ENCODE data around the gene EVL.
"Not testable (repeated sequence)": the region's sequence is repeated elsewhere in the genome, so short reads cannot be mapped to it uniquely, and the experiment has no call there.

Gene EVL

DNA sequence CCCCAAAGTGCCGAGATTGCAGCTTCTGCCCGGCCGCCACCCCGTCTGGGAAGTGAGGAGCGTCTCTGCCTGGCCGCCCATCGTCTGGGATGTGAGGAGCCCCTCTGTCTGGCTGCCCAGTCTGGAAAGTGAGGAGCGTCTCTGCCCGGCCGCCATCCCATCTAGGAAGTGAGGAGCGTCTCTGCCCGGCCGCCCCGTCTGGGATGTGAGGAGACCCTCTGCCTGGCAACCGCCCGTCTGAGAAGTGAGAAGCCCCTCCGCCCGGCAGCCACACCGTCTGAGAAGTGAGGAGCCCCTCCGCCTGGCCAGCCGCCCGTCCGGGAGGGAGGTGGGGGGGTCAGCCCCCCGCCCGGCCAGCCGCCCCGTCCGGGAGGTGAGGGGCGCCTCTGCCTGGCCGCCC, 115.4 kb downstream of the EVL start:
- FAIRE-seq, result not testable (repeated sequence)

DNA sequence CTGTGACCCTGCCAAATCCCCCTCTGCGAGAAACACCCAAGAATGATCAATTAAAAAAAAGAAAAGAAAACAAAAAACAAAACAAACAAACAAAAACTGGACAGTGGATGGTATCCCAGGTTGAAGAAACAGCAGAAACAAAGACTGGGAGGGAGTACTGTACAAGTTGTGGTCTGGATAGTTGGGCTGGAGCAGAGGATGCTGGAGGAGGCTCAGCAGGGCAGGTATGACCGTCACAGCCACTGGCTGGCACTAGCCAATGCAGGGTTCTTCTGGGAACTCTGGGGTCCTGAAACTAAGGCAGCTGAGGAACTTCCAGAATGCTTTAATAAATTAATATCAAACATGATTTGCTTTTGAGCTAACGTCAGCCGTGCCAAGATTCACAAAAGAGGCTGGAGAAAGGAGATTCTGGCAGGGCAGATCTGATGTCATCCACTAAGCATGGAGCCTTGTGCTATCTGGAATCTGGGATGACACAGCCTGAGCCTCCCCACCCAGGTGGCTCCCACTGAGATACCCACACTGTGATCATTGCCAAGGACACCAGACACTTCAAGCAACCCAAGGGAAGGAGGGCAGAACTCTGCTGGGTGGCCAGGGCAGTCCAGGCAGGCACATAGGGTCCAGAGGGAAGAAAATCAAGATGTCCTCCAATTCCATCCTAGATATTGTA, 116.8 kb downstream of the EVL start:
- FAIRE-seq, result not testable (repeated sequence)

DNA sequence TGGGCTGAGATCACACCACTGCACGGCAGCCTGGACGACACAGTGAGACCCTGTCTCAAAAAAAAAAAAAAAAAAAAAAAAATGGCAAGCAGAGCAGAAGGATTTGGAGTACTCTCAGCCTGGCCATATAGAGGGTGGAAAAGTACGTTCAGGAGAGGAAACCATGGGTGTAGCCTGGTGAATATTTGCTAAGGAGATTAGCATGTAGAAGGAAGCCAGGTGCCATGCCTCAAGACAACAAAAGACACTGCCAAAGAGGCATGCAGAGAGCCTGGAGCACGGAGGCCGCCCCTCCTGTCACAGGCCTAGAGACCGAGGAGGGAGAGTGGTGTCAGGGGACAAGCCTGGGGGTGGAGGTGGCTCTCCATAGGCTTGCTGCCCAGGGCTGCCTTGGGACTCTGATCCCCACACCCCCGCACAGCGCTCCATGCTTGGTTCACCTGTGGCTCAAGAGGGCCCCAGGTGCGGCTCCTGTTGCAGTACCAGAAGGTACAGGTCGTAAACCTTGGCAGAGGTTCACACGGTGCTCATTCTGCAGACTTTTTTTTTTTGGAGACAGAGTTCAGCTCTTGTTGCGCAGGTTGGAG, 122.1 kb downstream of the EVL start:
- FAIRE-seq, result no peak

DNA sequence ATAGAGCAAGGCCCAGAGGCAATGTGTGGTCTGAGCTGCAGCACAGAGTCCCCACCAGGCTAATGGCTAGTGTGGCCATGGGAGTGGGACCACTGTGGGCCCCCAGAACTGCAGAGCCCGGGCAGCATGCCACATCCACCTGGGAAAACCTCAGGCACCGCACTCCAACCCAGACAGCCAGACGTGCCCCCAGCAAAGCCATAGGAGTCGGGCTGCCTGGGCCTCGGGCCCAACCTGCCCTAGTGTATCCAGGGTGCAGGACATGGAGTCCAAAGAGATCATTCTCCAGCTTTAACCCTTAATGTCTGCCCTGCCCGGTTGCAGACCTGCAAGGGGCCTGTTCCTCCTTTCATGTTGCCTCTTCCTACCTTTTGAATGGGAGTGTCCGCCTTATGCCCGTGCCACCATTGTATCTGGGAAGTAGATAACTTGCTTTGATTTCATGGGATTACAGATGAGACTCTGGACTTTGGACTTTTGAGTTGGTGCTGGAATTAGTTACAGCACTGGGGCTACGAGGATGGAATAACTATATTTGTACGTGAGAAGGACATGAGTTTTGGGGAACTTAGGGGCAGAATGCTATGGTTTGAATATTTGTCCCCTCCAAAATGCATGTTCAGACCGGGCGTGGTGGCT, 123.3 kb downstream of the EVL start:
- FAIRE-seq, result no peak

DNA sequence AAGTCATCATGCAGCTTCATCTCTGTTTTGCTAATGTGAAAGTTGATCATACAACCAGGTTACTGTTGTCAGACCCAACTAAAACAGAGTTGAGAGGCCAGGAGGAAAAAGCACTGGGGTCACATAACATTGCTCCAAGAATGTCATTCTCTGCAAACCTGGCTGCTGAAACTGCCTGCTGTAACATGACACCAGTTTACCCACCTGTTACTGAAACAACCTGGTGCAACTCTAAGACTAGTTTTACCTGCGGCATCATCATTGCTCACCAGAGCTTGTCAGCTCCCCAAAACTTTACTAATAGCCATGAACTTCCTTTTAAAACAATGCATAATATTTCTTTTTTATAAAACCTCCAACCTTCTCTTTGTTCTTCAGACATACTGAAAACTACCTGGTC, 124.9 kb downstream of the EVL start:
- no peak for FAIRE-seq

DNA sequence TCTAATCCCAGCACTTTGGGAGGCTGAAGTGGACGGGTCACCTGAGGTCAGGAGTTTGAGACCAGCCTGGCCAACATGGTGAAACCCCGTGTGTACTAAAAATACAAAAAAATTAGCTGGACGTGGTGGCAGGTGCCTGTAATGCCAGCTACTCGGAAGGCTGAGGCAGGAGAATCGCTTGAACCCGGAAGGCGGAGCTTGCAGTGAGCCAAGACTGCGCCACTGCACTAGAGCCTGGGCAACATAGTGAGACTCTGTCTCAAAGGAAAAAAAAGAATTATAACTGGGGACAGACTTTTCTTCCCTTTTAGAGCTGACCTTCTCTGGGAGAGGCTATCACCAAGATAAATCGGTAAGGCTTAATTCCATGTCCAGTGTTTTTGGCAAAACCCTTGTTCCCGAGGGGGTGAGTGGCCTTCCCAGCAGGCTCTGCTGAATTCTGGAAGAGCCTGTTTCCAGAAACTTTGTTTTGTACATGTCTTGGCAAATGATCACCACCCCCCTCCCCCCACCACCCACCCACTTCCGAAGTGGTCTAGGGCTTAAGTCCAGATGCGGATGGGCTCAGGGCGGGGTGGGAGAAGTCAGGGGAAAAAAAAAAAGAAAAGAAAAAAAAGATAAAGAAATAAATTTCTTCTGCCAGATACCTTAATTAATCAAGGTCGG, 126.5 kb downstream of the EVL start:
- no peak for FAIRE-seq

DNA sequence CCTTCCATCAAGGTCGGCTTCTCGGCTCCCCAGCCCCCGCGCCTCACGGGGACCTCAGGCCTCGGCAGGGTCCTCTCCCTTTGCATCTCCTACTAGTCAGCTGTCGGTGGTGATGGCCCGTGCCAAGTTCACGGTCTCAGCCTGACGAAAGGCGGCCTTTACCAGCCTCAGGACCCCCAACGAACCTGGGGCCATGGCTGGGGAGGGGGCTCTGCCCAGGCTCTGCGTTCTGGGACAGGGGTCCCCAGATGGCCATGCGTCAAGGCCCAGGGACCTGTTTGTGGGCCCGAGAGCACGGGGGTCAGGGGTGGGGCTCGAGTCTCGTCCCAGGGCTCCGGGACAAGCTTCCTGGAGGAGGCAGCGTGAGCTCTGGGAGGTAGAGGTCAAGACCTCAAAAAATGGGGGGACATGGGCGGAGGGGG, 127.0 kb downstream of the EVL start:
- no peak for FAIRE-seq

DNA sequence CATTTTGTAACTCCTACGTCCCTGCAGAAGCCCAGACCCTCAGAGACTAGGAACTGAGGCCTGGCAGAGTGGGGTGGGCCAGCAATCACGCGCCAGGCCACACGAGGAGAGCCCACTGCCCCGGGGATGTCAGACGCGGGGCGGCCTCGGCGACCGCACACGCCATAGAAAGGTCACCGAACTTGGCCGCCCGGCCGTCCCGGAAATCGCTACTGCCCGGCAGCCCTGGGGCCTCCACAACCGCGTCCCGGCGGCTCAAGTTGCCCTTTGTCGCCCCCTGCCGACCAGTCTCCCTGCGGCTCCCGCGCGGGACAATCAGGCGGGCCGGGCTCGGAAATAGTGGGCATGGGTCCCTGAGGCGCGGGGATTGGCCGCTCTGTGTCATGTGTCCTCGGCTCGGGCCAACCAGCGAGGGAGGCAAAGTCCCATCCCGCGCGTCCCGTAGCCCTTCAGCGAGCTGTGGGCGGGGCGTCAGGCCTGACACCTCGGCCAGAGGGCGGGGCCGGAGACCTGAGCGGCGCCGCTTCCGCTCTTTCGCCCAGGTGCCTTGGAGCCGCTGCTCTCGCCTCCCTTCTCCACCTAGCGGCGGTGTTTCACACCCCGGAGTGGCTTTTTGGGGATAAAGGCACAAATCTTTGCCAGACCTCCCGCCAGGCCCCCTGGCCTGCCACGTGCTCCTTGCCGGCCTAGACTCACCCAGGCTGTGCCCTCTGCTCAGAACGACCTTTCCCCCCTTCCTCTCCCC, 127.6 kb downstream of the EVL start:
- peak; percentile 98 for FAIRE-seq

Measured in G401.6 (cell line).